Mesothelial cell of epicardium (in vitro differentiated cells): ENCODE results near the gene MRPS34. TPM values are rescaled to one million over a fixed set of nuclear protein-coding genes. Genes with fewer than 3 reads are reported as not detected.

Experiments
- DNase-seq, 2 experiments: peaks; one replicate each; pipeline ENCODE4 v3.0.0; 2021; ENCODE audit warnings: low spot score in 2 of 2; ENCODE audit not compliant: unreplicated experiment in 2 of 2
- H3K27ac Mint-ChIP-seq: 2 replicates; pipeline ENCODE4 v1.8.0; 2021; ENCODE audit warnings: mixed read lengths
- H3K27me3 Mint-ChIP-seq: 2 replicates; pipeline ENCODE4 v1.8.0; 2021; ENCODE audit warnings: low read depth, mixed read lengths
- H3K36me3 Mint-ChIP-seq: 2 replicates; pipeline ENCODE4 v1.8.0; 2021; ENCODE audit warnings: mixed read lengths
- H3K4me1 Mint-ChIP-seq: 2 replicates; pipeline ENCODE4 v1.8.0; 2021; ENCODE audit warnings: mixed read lengths
- H3K4me3 Mint-ChIP-seq: 2 replicates; pipeline ENCODE4 v1.8.0; 2021; ENCODE audit warnings: mild to moderate bottlenecking, moderate library complexity, mixed read lengths
- H3K9me3 Mint-ChIP-seq: 2 replicates; pipeline ENCODE4 v1.8.0; 2021; ENCODE audit warnings: mixed read lengths
- total RNA-seq: library from RNA; stranded (reverse); gene quantifications from 3 replicates; pipeline ENCODE4 v1.2.1, GENCODE V29; 2021
- TF ChIP-seq, protein P1 (sequence below): fragments of 200-600 bp; sonication (generic); IDR thresholded peaks from one replicate; pipeline ENCODE4 v1.5.0; 2021; ENCODE audit warnings: antibody characterized with exemption; ENCODE audit not compliant: unreplicated experiment

Gene MRPS34
- total RNA-seq, 1 donor from 2014 or later = 62.2 TPM

DNA sequence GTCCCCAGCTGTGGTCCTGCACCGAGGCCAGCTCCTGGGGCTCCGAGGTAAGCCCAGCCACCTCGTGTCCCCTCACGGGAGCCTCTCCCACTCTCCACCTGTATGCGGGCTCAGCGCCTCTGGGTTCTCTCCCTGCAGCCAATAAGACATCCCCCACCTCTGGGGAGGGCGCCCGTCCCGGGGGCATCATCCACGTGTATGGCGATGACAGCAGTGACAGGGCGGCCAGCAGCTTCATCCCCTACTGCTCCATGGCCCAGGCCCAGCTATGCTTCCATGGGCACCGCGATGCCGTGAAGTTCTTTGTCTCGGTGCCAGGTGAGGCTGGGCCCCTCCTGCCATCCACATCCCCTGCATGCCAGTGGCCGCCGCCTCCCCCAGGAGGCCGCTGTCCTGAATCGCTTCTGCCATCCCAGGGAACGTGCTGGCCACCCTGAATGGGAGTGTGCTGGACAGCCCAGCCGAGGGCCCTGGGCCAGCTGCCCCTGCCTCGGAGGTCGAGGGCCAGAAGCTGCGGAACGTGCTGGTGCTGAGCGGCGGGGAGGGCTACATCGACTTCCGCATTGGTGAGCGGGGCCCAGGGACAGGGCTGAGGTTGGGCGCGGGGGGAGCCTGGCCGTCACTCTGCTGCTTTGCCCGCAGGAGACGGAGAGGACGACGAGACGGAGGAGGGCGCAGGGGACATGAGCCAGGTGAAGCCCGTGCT is 4.7 kb downstream of the MRPS34 start:
- Mint-ChIP-seq H3K4me1 (peaks cover 14% of the 10 kb centered on the region), H3K27me3 (no peaks in the 10 kb centered on the region), H3K36me3 (peaks cover 7% of the 10 kb centered on the region), H3K27ac (no peak overlapping the region), H3K9me3 (no peaks in the 10 kb centered on the region), H3K4me3 (no peak overlapping the region)
- DNase-seq = no peak
- TF ChIP-seq, protein P1, sequence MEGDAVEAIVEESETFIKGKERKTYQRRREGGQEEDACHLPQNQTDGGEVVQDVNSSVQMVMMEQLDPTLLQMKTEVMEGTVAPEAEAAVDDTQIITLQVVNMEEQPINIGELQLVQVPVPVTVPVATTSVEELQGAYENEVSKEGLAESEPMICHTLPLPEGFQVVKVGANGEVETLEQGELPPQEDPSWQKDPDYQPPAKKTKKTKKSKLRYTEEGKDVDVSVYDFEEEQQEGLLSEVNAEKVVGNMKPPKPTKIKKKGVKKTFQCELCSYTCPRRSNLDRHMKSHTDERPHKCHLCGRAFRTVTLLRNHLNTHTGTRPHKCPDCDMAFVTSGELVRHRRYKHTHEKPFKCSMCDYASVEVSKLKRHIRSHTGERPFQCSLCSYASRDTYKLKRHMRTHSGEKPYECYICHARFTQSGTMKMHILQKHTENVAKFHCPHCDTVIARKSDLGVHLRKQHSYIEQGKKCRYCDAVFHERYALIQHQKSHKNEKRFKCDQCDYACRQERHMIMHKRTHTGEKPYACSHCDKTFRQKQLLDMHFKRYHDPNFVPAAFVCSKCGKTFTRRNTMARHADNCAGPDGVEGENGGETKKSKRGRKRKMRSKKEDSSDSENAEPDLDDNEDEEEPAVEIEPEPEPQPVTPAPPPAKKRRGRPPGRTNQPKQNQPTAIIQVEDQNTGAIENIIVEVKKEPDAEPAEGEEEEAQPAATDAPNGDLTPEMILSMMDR = no peak

DNA sequence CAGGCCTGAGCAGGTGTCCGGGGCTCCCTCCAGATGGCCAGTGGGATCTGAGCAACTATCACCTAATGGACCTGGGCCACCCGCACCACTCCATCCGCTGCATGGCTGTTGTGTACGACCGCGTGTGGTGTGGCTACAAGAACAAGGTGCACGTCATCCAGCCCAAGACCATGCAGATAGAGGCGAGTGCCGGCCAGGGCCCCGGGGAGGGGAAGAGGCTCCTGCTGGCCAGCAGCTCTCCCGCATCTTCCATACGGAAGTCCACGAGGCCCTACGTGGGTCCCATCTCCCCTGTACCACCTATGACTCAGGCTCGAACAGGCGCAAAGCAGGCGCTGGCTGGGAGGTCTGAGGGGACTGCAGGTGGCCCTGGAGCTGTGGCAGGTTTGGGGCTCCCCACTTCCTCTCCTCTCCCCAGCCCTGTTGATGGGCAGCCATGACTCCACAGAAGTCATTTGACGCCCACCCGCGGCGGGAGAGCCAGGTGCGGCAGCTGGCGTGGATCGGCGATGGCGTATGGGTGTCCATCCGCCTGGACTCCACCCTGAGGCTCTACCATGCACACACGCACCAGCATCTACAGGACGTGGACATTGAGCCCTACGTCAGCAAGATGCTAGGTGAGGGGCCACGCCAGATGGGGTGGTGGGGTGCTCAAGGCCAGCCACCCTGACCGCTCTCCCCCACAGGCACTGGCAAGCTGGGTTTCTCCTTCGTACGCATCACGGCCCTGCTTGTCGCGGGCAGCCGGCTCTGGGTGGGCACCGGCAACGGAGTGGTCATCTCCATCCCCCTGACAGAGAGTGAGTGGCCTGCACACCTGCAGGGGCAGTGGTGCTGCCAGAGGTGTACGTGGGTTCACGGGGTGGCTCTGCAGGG is 5.6 kb downstream of the MRPS34 start:
- Mint-ChIP-seq H3K27me3 (no peaks in the 10 kb centered on the region), H3K9me3 (no peaks in the 10 kb centered on the region), H3K4me1 (peaks cover 13% of the 10 kb centered on the region), H3K4me3 (no peak overlapping the region), H3K27ac (no peak overlapping the region), H3K36me3 (peaks cover 7% of the 10 kb centered on the region)
- DNase-seq = no peak
- TF ChIP-seq, protein P1 = no peak

DNA sequence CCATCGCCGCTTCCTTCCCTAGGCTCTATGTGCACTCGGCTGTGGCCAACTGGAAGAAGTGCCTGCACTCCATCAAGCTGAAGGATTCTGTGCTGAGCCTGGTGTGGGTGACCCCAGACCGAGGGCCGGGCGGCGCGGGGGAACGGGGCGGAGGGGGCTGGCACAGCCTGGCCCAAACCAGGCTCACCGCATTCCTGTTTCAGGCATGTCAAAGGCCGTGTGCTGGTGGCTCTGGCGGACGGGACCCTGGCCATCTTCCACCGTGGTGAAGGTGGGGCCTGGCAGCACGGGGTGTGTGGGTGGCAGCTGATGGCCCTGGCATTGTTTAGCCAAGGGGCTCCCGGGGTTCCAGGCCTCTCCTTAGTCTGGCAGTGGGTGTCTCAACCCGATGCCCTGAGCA is 6.2 kb downstream of the MRPS34 start:
- Mint-ChIP-seq H3K36me3 (peaks cover 7% of the 10 kb centered on the region), H3K27me3 (no peaks in the 10 kb centered on the region), H3K9me3 (no peaks in the 10 kb centered on the region), H3K4me1 (peaks cover 7% of the 10 kb centered on the region), H3K27ac (no peak overlapping the region), H3K4me3 (no peak overlapping the region)
- TF ChIP-seq, protein P1 = no peak
- DNase-seq = no peak

DNA sequence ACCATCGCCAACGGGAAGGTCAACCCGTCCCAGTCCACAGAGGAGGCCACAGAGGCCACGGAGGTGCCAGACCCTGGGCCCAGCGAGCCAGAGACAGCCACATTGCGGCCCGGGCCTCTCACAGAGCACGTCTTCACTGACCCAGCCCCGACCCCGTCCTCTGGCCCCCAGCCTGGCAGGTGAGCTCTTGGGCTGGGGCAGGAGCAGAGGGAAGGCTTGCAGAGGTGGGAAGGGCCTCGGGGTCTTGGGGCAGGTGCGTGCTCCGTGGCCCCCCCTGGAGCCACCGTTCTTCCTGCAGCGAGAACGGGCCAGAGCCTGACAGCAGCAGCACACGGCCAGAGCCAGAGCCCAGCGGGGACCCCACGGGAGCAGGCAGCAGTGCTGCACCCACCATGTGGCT is 6.7 kb downstream of the MRPS34 start:
- TF ChIP-seq, protein P1 = no peak
- DNase-seq = no peak
- H3K27ac Mint-ChIP-seq = no peak overlapping the region
- no peaks in the 10 kb centered on the region for H3K9me3 Mint-ChIP-seq
- H3K4me1 Mint-ChIP-seq = peaks cover 7% of the 10 kb centered on the region
- peaks cover 8% of the 10 kb centered on the region for H3K36me3 Mint-ChIP-seq
- H3K27me3 Mint-ChIP-seq = no peaks in the 10 kb centered on the region
- H3K4me3 Mint-ChIP-seq = no peak overlapping the region

DNA sequence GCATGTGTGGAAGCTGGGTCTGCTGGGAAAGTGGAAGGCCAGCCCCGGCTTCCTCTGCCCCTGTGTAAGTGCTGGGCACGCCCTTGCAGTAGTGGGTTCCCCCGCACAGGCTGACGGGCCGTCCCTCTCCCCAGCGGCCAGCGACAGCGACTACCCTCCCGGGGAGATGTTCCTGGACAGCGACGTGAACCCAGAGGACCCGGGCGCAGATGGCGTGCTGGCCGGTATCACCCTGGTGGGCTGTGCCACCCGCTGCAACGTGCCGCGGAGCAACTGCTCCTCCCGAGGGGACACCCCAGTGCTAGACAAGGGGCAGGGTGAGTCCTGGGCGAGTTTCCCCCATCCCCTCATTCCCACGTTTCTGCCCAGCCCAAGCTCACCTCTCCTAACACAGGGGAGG is 7.1 kb downstream of the MRPS34 start:
- Mint-ChIP-seq H3K9me3 (no peaks in the 10 kb centered on the region), H3K4me3 (no peak overlapping the region), H3K36me3 (peaks cover 10% of the 10 kb centered on the region), H3K27me3 (no peaks in the 10 kb centered on the region), H3K4me1 (peaks cover 7% of the 10 kb centered on the region), H3K27ac (no peak overlapping the region)
- TF ChIP-seq, protein P1 = no peak
- DNase-seq = no peak
